Stimulated activated CD8-positive, alpha-beta memory T cell treated with anti-CD3 and anti-CD28 coated beads, Interleukin-12 subunit alpha, Interleukin-12 subunit beta, amount 100 ng/mL, for 4 hours (primary cell): ENCODE data around the gene SNW1.
A peak's percentile ranks its signal among the peaks of the same experiment; 100 is the strongest.
"Not testable (repeated sequence)": the region's sequence is repeated elsewhere in the genome, so short reads cannot be mapped to it uniquely, and the experiment has no call there.

Experiments used
- DNase-seq: peaks from one replicate; pipeline ENCODE4 v3.0.0-alpha.2; 2020; ENCODE audit warnings: low read depth

The SNW1 gene

GRCh38 chr14:77760381-77761204 lies at the start of gene SNW1:
Gene SNW1 (minus strand): TSS chr14:77761156. CDS start chr14:77761127, 29 bp downstream.
- peak; percentile 80 for DNase-seq

GRCh38 chr14:77809011-77809410 lies 48.1 kb upstream of the SNW1 start:
- no peak for DNase-seq

GRCh38 chr14:77808250-77808649 lies 47.3 kb upstream of the SNW1 start:
- no peak for DNase-seq

GRCh38 chr14:77805706-77806105 lies 44.8 kb upstream of the SNW1 start:
- DNase-seq, result no peak

GRCh38 chr14:77804592-77804991 lies 43.6 kb upstream of the SNW1 start:
- DNase-seq, result no peak

- no peak for DNase-seq
These were observed 39.9 kb upstream of the SNW1 start for GRCh38 chr14:77800814-77801213.

- peak; percentile 78 for DNase-seq
These were observed 39.1 kb upstream of the SNW1 start, which contains the start of gene ADCK1 for GRCh38 chr14:77799863-77800730. Gene ADCK1 (plus strand): TSS chr14:77800109. CDS start chr14:77818979, 18,870 bp downstream.

- not testable (repeated sequence) for DNase-seq
These were observed 38.5 kb upstream of the SNW1 start for GRCh38 chr14:77799456-77799855.

- DNase-seq, result no peak
These were observed 33.4 kb upstream of the SNW1 start for GRCh38 chr14:77794357-77794756.

- not testable (repeated sequence) for DNase-seq
These were observed 32.3 kb upstream of the SNW1 start for GRCh38 chr14:77793255-77793654.

- DNase-seq, result no peak
These were observed 30.3 kb upstream of the SNW1 start for GRCh38 chr14:77791225-77791600.

GRCh38 chr14:77790566-77791224 lies 29.7 kb upstream of the SNW1 start:
- no peak for DNase-seq

GRCh38 chr14:77786148-77786547 lies 25.2 kb upstream of the SNW1 start:
- no peak for DNase-seq

- no peak for DNase-seq
These were observed 21.2 kb upstream of the SNW1 start for GRCh38 chr14:77782202-77782601.

- not testable (repeated sequence) for DNase-seq
These were observed 13.0 kb upstream of the SNW1 start for GRCh38 chr14:77773966-77774365.

- DNase-seq, result not testable (repeated sequence)
These were observed 7.6 kb upstream of the SNW1 start for GRCh38 chr14:77768442-77769069.

- DNase-seq, result no peak
These were observed 3.0 kb upstream of the SNW1 start for GRCh38 chr14:77763978-77764377.

- no peak for DNase-seq
These were observed 2.4 kb upstream of the SNW1 start for GRCh38 chr14:77763316-77763715.

GRCh38 chr14:77761205-77761931 lies 412 bp upstream of the SNW1 start:
- no peak for DNase-seq

- DNase-seq, result no peak
These were observed 8.0 kb downstream of the SNW1 start for GRCh38 chr14:77752799-77753516.

GRCh38 chr14:77752266-77752665 lies 8.7 kb downstream of the SNW1 start:
- DNase-seq, result no peak
